Thoracic aorta (tissue), 2 donors: ENCODE data around the gene PARP14. TPM values are rescaled to one million over a fixed set of nuclear protein-coding genes. Genes with fewer than 3 reads are reported as not detected.

Source experiments
- ATAC-seq: fragments of 150-250 bp; one replicate; pipeline ENCODE4 v1.8.0; 2017; ENCODE audit warnings: low read depth; ENCODE audit not compliant: insufficient number of reproducible peaks, low FRiP score
- DNase-seq: peaks from one replicate; pipeline ENCODE4 v3.0.0-alpha.2; 2020; ENCODE audit warnings: low spot score
- H3K27ac ChIP-seq, 2 donors: fragments of 200-600 bp; sonication (generic); 1 replicate in 1 of 2; 2 replicates in 1 of 2; pipeline ENCODE4 v1.5.1; 2016; ENCODE audit warnings: mild to moderate bottlenecking in 2 of 2, moderate library complexity in 2 of 2
- H3K27me3 ChIP-seq: fragments of 200-600 bp; sonication (generic); replicated peaks from 2 replicates; pipeline ENCODE4 v1.6.0; 2016; ENCODE audit warnings: mild to moderate bottlenecking; ENCODE audit not compliant: insufficient read depth
- H3K36me3 ChIP-seq: fragments of 200-600 bp; sonication (generic); one replicate; pipeline ENCODE4 v1.5.1; 2016
- H3K4me1 ChIP-seq, 2 donors: fragments of 200-600 bp; sonication (generic); 1 replicate in 1 of 2; 2 replicates in 1 of 2; pipeline versions ENCODE4 v1.5.1 to v1.6.0; 2016; ENCODE audit warnings: low read depth in 2 of 2, mild to moderate bottlenecking in 1 of 2; ENCODE audit not compliant: control insufficient read depth in 1 of 2
- H3K4me3 ChIP-seq: fragments of 200-600 bp; sonication (generic); 2 replicates; pipeline ENCODE4 v1.5.1; 2016; ENCODE audit warnings: mild to moderate bottlenecking
- H3K9me3 ChIP-seq: fragments of 200-600 bp; sonication (generic); 2 replicates; pipeline ENCODE4 v1.5.1; 2016
- total RNA-seq, 2 donors: library from RNA; depleted of rRNA; stranded (reverse); fragments of >200 nt; gene quantifications; one replicate each; pipeline versions ENCODE4 v1.1.0 to v1.2.3, GENCODE V29; 2016
- TF ChIP-seq, protein P1 (sequence below): fragments of 200-600 bp; sonication (generic); IDR thresholded peaks from one replicate; pipeline ENCODE4 v1.5.1; 2019; ENCODE audit warnings: antibody characterized with exemption

PARP14 gene
- total RNA-seq, 2 donors from 2014 or later: 57.1 to 74.1 TPM

GRCh38 chr3:122776675-122777468, 96.2 kb downstream of the PARP14 start:
- no peaks in the 10 kb centered on the region for H3K9me3 ChIP-seq
- H3K27ac ChIP-seq: no peak overlapping the region
- H3K36me3 ChIP-seq: no peaks in the 10 kb centered on the region
- H3K27me3 ChIP-seq: no peaks in the 10 kb centered on the region
- H3K4me3 ChIP-seq: no peak overlapping the region
- H3K4me1 ChIP-seq: peaks cover 0 to 3% of the 10 kb centered on the region in 2 donors
- TF ChIP-seq, protein P1, sequence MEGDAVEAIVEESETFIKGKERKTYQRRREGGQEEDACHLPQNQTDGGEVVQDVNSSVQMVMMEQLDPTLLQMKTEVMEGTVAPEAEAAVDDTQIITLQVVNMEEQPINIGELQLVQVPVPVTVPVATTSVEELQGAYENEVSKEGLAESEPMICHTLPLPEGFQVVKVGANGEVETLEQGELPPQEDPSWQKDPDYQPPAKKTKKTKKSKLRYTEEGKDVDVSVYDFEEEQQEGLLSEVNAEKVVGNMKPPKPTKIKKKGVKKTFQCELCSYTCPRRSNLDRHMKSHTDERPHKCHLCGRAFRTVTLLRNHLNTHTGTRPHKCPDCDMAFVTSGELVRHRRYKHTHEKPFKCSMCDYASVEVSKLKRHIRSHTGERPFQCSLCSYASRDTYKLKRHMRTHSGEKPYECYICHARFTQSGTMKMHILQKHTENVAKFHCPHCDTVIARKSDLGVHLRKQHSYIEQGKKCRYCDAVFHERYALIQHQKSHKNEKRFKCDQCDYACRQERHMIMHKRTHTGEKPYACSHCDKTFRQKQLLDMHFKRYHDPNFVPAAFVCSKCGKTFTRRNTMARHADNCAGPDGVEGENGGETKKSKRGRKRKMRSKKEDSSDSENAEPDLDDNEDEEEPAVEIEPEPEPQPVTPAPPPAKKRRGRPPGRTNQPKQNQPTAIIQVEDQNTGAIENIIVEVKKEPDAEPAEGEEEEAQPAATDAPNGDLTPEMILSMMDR: no peak
- DNase-seq (no peak), ATAC-seq (no peak)

DNA sequence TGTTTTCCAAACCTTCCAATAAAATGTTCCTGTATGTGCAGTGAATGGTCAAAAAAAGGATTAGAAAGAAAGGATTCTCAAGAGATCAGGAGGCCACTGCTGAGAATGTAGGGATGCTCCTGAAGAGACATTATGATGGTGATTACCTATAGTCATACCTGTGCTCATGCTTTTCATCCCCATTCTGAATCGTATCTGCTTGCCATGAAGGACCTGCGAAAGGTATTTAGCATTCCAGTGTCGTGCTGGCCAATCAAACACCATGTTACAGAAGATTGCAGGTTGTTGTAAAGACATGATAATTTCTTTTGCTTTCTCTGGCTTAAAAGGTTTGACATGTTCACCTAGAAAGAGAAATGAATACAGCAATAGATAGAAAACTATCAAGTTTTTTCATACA, 96.9 kb downstream of the PARP14 start:
- TF ChIP-seq, protein P1: no peak
- peaks cover 0 to 3% of the 10 kb centered on the region in 2 donors for H3K4me1 ChIP-seq
- DNase-seq (no peak), ATAC-seq (no peak)
- no peak overlapping the region for H3K27ac ChIP-seq
- no peaks in the 10 kb centered on the region for H3K9me3 ChIP-seq
- no peaks in the 10 kb centered on the region for H3K27me3 ChIP-seq
- H3K36me3 ChIP-seq: no peaks in the 10 kb centered on the region
- no peak overlapping the region for H3K4me3 ChIP-seq

Other genes starting within 250 kb of the PARP14 start
- 10 to 100 TPM; 30.7 to 59.2 TPM for gene KPNA1, start 165.9 kb upstream of the PARP14 start, total RNA-seq
- 10 to 100 TPM; 31.8 to 38.0 TPM for gene PARP9, start 116.5 kb upstream of the PARP14 start, total RNA-seq
- gene DTX3L, start 116.5 kb upstream of the PARP14 start, total RNA-seq: 10 to 100 TPM; 16.2 to 31.5 TPM
- 1 to 10 TPM; 4.0 to 4.1 TPM for gene PARP15, start 103.2 kb upstream of the PARP14 start, total RNA-seq
- 10 to 100 TPM in 1 of 2 donors, 1 to 10 TPM in 1; 8.2 to 11.9 TPM for gene HSPBAP1, start 113.0 kb downstream of the PARP14 start, total RNA-seq
- 10 to 100 TPM; 17.4 to 20.0 TPM for gene SLC49A4, start 114.2 kb downstream of the PARP14 start, total RNA-seq